GM19395 (cell line): Measurements from ENCODE around the gene ARHGAP9.
"Not testable (repeated sequence)": the region's sequence is repeated elsewhere in the genome, so short reads cannot be mapped to it uniquely, and the experiment has no call there.

Experiments
- ATAC-seq: cut with Tn5 transposase; IDR thresholded peaks from one replicate; pipeline ENCODE4 v1.9.1; 2021; ENCODE audit warnings: mild to moderate bottlenecking, moderate library complexity; ENCODE audit not compliant: unreplicated experiment

The ARHGAP9 gene

DNA sequence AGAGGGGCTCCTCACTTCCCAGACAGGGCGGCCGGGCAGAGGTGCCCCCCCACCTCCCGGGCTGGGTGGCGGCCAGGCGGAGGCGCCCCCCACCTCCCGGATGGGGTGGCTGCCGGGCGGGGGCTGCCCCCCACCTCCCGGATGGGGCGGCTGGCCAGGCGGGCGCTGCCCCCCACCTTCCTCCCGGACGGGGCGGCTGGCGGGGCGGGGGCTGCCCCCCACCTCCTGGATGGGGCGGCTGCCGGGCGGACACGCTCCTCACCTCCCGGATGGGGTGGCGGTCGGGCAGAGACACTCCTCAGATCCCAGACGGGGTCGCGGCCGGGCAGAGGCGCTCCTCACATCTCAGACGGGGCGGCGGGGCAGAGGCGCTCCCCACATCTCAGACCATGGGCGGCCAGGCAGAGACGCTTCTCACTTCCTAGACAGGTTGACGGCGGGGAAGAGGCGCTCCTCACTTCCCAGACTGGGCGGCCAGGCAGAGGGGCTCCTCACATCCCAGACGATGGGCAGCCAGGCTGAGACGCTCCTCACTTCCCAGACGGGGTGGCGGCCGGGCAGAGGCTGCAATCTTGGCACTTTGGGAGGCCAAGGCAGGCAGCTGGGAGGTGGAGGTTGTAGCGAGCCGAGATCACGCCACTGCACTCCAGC lies 15.5 kb upstream of the ARHGAP9 start:
- ATAC-seq = not testable (repeated sequence)

DNA sequence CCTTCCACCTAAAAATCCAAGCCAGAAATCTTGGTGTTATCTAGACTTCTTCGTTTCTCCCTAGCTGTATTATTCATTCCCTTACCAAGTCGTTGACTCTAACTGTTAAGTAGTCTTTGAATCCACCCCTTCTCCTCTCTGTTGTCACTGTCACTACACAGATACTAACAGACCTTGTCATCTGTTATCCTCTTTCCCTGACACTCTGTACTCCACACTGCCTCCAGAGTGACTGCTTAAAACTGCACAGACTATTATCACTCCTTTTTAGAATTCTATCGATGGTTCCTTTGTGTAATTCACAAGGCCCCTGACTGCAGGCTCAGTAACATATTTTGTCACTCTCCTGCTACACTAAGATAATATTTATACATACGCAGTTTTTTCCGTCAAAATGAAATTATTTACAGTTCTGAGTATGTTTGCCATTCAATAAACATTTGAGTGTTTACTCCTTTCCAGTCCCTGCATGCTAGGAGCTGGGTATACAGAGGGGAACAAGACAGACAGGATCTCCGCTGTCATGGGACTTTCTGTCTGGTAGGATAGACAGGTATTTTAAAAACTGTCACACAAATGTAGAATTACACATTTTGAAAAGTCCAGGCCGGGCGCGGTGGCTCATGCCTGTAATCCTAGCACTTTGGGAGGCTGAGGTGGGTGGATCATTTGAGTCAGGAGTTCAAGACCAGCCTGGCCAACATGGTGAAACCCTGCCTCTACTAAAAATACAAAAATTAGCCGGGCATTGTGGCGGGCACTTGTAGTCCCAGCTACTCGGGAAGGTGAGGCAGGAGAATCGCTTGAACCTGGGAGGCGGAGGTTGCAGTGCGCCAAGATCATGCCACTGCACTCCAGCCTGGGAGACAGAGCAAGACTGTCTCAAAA lies 12.0 kb upstream of the ARHGAP9 start:
- no peak for ATAC-seq

DNA sequence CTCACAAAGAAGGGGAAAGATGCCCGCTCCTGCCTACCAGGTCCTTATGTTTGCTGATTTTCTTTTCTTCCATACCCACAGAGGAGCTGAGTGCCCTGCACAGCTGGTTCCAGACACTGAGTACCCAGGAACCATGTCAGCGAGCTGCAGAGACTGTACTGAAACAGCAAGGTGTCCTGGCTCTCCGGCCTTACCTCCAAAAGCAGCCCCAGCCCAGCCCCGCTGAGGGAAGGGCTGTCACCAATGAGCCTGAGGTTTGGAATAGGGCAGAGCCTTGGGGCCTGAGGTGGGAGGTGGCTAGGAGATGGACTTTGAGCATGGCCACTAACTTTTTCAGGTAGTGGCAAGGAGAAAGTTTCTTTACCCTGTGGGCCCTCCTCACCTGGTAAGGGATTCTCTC lies 10.5 kb upstream of the ARHGAP9 start:
- no peak for ATAC-seq

DNA sequence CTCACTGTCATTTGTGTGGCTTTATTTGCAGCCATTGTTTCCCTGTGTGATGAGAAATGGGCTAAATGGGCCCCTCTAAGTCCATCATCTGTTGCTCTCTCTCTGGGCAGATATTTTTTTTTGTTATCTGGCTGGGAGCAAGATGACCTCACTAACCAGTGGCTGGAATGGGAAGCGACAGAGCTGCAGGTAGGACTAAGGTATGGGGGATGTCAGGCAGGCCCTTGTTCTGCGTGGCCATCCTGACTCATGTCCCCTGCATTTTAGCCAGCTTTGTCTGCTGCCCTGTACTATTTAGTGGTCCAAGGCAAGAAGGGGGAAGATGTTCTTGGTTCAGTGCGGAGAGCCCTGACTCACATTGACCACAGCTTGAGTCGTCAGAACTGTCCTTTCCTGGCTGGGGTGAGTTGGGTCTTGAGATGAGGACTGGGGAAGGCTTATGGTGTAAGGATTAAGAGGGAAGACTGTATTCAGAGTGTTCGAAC lies 9.5 kb upstream of the ARHGAP9 start:
- ATAC-seq = no peak

DNA sequence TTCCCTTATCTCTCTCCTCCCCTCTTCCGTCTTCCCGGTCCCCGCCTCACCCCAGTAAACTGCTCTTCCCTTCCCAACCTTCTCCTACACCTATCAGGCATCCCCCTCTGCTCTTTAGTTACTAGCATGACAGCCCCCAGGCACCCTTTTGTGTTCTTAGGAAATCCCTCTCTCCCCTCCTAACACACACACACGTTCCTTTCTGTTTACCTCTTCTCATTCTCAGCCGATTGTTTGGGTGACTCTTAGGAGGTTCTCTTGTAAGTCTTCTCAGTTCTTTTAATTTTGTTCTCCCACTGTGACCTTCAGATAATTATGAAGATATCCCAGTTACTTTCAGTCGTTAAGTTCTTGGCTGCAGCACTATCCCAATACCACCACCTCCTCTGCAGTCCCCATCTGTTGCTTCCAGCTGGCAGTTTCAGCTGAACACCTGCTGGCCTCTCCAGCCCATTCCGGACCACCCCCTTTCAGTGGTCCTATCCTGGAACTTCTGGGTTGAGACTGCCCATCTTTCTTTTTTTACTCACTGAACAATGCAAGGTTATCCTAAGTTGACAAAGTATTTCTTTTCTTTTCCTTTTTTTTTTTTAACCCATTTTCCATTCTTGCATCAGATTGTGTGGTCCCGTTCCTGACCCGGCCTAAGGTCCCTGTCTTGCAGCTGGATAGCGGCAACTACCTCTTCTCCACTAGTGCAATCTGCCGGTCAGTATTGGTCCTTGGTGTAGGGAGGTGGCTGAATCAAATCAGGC lies 8.9 kb upstream of the ARHGAP9 start:
- peak; percentile 3 for ATAC-seq

DNA sequence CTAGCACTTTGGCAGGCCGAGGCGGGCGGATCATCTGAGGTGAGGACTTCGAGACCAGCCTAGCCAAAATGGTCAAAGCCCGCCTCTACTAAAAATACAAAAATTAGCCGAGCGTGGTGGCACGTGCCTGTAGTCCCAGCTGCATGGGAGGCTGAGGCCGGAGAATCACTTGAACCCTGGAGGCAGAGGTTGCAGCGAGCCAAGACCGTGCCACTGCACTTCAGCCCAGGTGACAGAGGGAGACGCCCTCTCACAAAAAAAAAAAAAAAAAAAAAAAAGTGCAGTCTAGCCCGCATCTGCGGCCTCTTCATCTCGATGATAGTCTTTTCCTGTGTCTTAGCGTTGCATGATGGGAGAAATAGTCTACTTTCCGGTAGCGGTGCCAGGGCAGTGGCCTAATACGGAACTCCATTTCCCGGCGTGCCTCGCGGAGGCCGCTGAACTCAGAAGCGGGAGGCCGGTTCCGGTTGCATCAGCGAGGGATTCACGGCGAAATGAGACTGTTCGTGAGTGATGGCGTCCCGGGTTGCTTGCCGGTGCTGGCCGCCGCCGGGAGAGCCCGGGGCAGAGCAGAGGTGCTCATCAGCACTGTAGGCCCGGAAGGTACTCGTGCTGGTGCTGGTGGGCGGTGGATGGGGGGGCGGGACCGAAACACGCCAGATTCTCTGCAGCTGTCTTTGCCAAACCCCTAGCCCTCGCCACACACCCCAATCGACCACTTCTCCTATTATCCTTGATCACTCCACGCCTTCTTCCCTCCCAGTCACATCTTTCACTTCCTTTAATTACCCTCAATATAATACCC lies 8.1 kb upstream of the ARHGAP9 start, which contains the start of gene MARS1:
Gene MARS1 (plus strand): TSS at position 472 of the 805 bp plus-strand sequence. CDS start 23 bp downstream, at position 495.
- peak; percentile 98 for ATAC-seq

DNA sequence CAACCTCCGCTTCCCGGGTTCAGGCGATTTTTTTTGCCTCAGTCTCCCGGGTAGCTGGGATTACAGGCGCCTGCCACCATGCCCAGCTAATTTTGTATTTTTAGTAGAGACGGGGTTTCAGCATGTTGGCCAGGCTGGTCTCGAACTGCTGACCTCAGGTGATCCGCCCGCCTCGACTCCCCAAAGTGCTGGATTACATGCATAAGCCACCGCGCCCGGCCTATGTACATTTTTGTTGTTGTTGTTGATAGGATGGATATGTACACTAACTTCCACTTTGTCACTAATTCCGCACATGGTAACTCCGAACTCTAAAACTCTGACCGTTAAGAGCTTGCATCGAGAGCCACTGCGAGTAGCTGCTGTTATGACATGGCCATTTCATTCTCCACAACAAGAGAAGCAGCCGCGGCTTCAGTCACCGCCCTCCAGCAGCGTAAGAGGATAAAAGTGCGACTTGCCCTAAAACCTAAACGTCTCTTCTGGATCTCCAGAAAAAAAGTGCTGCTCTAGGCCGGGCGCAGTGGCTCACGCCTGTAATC lies 7.5 kb upstream of the ARHGAP9 start:
- ATAC-seq = no peak

DNA sequence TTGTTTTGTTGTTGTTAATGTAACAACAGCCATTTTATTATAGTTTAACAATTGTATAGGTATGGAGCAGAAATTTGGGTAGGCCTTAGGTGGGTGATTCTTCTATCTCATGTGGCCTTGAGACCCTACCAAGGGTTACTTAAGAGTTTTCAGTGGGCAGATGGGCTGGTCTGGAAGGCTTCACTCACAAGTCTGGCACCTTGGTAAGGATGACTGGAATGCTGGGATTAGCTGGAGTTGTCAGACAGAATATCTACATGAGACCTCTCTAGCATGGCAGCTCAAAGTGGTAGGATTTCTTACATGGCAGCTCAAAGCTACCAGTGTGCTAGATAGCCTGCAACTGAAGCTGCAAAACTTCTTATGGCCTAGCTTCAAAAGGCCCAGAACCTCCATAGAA lies 6.0 kb upstream of the ARHGAP9 start:
- no peak for ATAC-seq

DNA sequence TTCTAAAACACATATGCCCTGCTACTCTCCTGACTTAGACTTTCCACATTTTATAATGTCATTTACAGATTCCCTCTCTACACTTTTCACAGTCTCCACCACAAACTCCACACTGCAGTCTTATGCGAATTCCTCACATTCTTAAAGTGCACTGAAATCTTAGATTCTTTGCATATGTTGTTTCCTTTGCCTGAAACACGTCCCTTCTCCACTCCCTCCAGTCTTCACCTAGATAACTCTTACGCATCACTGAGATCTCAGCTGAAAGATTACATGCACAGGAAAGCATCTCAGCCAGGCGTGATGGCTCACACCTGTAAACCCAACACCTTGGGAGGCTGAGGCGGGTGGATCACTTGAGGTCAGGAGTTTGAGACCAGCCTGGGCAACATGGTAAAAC lies 3.8 kb upstream of the ARHGAP9 start:
- ATAC-seq = no peak

DNA sequence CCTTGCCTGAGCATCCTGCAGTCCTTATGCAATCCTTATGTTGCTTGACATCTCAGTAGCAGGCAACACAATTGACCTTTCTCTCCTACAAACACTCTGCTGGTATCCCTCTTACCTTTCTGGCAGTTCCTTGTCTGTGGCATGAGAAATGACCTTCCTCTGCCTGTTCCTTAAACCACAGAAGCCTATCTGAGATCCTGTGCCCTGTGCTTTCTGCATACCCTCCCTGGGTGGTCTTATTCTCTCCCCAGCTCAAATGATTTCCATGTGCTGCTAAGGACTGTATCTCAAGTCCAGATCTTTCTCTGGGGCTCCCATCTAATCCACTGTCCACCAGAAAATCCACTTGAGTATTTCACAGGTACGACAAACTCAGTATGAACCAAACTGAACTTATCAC lies 2.0 kb upstream of the ARHGAP9 start:
- no peak for ATAC-seq

DNA sequence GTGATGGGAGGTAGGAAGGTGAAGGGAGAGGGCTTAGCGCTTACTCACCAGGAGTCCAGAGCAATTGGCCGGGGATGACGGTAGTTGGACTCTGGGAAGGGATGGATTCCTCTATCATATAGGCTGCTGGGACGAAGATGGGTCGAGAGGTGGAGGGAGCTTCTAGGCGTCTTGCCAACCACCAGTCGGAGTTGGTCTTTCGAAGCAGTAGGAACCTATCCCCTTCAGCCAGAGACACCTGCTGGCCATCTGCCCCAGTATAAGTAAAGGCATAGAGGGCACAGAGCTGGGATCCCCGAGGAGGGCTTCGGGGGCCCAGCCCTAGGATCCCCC lies 657 bp downstream of the ARHGAP9 start:
- ATAC-seq = peak; percentile 2

DNA sequence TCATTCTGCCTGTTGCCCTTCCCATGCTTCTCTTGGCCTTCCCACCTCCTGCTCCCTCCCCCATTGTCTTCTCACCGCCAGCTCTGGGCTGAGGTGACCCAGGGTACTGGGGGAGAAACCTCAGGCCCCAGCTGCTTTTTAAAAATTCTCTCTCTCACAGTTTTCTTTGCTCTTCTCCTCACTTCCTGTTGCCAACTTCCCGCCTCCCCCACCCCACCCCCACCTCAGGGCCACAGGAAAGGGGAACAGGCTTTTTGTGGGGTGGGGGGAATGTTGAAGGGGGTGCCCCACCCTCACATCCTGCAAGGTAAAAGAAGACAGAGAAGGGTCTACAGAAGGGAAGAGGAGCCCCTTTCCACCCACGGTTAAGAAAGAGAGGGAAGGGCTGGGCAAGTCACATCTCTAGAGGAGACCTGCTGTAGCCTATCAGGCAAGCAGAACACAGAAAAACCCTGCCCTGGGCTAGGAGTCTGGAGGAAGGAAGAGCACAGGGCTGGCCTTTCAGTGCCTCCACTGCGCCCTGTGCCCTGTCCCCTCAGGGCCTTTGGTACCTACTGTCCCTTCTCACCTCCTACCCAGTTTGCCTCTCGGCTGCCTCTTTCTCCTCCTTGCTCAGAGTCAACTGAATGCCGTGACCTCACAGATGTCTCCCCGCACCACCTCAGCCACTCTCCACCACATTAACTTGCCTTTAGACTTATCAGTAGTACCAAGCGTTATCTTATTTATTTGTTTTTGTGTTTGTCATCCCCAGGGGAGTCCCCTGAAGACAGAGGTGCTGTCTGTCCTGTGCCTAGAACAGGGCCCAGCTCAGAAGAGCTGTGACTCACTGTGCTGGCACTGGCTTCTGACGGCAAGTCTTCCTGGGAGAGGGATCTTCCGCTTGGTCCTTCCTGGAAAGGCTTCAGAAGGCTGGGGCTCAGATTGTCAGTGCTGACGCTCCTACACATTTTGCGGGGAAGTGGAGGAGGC lies 1.7 kb downstream of the ARHGAP9 start:
- ATAC-seq = peak; percentile 55

DNA sequence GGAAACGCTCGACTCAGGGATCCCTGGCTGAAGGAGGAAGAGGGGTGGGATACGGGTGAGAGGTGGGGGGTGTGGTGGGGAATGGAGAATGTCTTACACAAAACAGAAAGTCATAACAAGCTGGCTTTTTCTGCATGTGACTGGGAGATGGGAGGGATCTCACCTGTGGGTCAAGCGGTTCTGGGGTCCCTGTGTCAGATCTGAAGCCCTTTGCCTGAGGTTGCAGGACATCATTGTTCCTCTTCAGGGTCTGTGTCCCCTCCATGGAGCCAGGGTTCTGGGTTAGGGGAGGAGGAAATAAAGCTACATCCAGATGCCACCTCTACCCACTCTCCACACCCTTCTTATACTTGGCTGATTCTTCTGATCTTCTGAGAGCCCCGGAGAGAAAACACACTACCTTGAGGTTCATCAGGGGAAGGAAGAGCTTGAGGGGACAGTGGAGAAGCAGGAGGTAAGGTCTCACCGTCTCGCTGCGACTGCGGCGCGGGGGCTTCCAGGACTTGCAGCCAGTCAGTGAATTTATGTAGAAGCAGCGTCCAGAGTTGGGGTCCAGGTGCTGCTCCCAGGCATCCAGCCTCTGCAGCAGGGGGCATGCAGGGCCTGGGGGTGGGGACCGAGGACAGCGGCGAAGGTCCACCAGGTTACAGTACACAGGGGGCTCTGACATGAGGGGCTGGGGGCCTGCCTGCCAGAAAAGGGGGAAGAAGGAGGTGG lies 2.5 kb downstream of the ARHGAP9 start:
- ATAC-seq = no peak

DNA sequence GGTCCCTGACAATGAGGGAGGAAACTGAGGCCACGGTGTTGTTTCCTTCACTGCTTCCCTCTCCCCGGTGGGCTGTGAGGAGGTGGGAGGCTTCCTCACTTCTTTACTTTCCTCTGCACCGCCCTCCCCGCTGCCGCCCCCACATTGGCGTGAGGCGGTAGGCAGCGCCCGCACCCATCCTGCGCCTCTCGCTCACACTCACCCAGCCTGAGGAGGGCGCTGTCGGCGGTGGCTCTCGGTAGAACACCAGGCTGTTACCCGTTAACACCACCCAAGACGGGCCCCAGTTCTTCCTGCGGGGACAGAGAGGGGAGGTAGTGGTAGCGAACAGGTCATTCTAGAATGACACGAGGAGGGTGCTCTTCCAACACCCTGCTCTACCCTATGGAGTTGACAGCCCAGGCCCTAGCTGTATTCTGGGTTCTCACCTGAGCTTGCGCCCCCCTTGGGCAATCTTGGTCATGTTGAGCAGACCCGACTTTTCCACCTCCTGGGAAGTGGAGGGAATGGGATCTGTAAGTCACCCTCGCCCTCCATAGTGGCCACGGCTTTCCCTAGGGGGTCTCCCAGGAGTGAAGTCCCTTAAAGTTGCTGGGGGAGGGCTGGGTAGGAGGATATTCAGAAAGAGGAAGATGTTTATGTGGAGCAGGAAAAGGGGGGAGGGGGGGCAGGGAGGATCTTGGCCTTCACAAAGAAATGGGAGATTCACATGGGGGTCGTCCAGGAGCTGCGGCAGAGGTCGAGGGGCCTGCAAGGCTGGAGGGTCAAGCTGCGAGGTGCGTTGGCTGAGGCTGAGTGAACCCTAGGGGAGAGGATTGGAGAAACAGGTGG lies 3.3 kb downstream of the ARHGAP9 start:
- ATAC-seq = peak; percentile 43

DNA sequence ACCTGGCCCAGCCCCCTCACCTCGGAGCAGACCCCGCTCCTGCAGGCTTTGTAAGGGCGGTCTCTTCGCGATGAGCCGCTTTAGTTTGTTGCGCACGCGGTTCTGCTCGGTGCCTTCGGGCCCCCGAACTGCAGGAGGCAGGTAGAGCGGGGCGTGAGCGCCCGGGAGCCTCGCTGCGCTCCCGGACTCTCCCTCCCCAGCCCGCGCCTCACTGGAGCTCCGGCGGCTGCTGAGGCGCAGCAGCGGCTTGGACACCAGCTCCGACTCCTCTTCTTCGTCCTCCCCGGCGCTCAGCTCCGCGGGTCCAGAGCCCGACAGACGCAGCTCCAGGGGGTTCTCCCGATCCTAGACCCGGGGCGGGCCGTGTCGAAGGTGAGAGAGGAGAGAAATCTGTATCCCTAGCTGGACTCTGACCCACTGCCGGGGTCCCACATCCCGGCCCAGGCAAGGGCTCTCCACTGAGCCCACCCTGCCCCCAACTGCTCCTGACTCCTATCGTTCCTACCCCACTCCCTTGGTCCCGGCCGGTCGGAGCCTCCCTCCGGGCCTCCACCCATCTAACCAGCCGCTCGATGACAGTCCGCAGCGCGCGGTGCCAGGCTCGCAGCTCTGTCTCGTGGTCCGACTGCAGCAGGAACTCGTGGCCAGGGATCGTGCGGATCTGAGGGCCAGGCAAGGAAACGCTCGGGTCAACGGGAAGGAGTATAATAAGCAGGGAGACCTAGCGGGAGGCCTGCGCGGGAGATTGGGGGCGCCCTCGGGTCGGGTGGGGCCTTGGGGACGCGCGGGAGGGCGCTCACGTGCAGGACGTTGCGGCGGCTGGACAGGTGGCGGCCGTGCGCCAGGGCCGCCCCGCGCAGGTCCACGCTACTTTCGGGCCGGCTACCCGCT lies 4.2 kb downstream of the ARHGAP9 start:
- peak; percentile 12 for ATAC-seq

DNA sequence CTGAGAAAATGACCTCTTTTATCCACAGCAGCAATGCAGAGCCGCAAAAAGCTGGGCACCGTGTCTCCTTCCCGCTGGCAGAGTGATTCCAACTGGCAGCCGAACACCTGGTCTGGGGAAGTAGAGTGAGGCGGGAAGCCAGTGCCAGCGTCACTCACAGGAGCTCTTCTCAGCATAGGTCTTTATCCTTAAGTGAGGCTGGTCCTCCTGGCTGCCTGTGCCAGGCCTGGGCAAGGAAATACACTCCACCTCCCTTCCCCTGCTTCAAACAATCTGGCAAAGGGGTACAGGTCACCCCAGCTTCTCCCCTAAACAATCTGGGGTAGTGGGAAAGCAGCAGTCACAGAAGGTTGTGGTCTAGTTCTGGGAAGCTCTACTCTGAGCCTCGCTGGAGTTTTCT lies 4.8 kb downstream of the ARHGAP9 start:
- ATAC-seq = no peak

DNA sequence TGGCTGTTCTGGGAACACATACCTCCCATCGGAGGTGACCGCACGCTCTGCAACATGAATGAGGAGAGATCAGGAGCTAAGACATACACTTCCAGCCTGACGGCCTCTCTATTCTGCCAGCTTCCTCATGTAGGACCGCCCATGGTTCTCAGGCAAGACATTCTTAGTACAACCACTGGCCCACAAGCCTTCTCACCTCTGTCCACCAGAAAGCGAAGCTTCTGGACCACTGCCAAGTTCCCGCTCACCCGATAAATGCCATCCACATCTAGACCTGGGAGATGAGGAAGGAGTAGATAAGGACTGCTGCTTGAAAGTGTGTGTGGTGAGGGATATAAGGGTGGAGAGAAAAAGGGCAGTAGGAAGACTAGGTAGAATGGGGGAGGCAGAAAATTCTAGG lies 5.2 kb downstream of the ARHGAP9 start:
- ATAC-seq = no peak
